Thymus (tissue), 11 donors: ENCODE data around the gene PITX2. TPM values are rescaled to one million over a fixed set of nuclear protein-coding genes. Genes with fewer than 3 reads are reported as not detected.

ENCODE experiments used
- DNase-seq, 9 donors: peaks; one replicate each; pipeline ENCODE4 v3.0.0-alpha.2; 2013; ENCODE audit warnings: low spot score in 9 of 9, low read depth in 6 of 9, missing footprints in 1 of 9
- H3K27ac ChIP-seq, 2 donors: one replicate each; pipeline ENCODE4 v1.5.1; 2013; ENCODE audit warnings: control low read depth in 1 of 2, low read depth in 1 of 2, low read length in 1 of 2, mild to moderate bottlenecking in 1 of 2, moderate library complexity in 1 of 2
- H3K27me3 ChIP-seq, 2 donors: one replicate each; pipeline ENCODE4 v1.5.1; 2013; ENCODE audit warnings: low read length in 1 of 2; ENCODE audit not compliant: control insufficient read depth in 2 of 2, insufficient read depth in 1 of 2
- H3K36me3 ChIP-seq, 2 donors: one replicate each; pipeline ENCODE4 v1.5.1; 2013; ENCODE audit warnings: low read length in 1 of 2, mild to moderate bottlenecking in 1 of 2, moderate library complexity in 1 of 2; ENCODE audit not compliant: control insufficient read depth in 2 of 2, insufficient read depth in 2 of 2
- H3K4me1 ChIP-seq, 2 donors: one replicate each; pipeline ENCODE4 v1.5.1; 2013; ENCODE audit warnings: low read length in 2 of 2; ENCODE audit not compliant: control insufficient read depth in 2 of 2, insufficient read depth in 2 of 2
- H3K4me3 ChIP-seq, 2 donors: one replicate each; pipeline ENCODE4 v1.5.1; 2013; ENCODE audit warnings: low read length in 2 of 2, control low read depth in 1 of 2, mild to moderate bottlenecking in 1 of 2
- H3K9me3 ChIP-seq, 2 donors: one replicate each; pipeline ENCODE4 v1.5.1; 2013; ENCODE audit warnings: low read length in 1 of 2, mild to moderate bottlenecking in 1 of 2; ENCODE audit not compliant: control insufficient read depth in 2 of 2, insufficient read depth in 1 of 2
- WGBS: extraction: QIAGEN DNeasy Blood & Tissue Kit; methylation state at CpG from one replicate; pipeline ENCODE4 v1.1.7; 2013; 5-methylcytosine and 5-hydroxymethylcytosine counted together
- polyA plus RNA-seq: library from polyadenylated mRNA; stranded (reverse); fragments of 200-250 nt; gene quantifications from one replicate; pipeline ENCODE4 v1.2.3, GENCODE V29; 2013
- total RNA-seq: library from RNA; stranded (reverse); fragments of 120-200 nt; gene quantifications from one replicate; pipeline ENCODE4 v1.2.4, GENCODE V29; 2013
- donor health status: healthy.

PITX2 gene
- total and polyA plus RNA-seq, 2 donors, result 0.33 to 0.39 TPM

DNA sequence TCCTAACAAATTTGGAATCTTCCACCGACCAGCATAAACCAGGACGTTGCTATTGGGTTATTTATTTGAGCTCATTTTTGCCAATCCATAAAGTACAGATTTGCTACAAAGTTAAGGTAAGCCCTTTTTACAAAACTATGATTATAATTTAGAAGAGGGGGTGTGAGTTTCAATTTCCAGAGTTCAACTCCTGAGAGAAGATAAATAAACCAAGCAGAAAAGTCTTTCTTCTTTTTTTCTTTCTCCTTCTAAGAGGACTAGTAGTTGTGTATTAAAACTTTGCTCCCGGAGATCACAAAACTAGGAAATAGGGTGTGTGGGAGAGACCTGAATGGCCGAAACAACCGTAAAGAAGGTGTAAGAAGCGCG lies 2.6 kb downstream of the PITX2 start:
- Histone ChIP-seq H3K36me3 (no peaks in the 10 kb centered on the region), H3K9me3 (peaks cover 4 to 31% of the 10 kb centered on the region in 2 donors), H3K4me3 (no peak overlapping the region), H3K27me3 (peaks cover 92 to 100% of the 10 kb centered on the region in 2 donors), H3K4me1 (peaks cover 10 to 25% of the 10 kb centered on the region in 2 donors), H3K27ac (no peak overlapping the region)
- WGBS, result 20% methylated on average over 7 of the region's 7 CpGs
- DNase-seq, result no peak

DNA sequence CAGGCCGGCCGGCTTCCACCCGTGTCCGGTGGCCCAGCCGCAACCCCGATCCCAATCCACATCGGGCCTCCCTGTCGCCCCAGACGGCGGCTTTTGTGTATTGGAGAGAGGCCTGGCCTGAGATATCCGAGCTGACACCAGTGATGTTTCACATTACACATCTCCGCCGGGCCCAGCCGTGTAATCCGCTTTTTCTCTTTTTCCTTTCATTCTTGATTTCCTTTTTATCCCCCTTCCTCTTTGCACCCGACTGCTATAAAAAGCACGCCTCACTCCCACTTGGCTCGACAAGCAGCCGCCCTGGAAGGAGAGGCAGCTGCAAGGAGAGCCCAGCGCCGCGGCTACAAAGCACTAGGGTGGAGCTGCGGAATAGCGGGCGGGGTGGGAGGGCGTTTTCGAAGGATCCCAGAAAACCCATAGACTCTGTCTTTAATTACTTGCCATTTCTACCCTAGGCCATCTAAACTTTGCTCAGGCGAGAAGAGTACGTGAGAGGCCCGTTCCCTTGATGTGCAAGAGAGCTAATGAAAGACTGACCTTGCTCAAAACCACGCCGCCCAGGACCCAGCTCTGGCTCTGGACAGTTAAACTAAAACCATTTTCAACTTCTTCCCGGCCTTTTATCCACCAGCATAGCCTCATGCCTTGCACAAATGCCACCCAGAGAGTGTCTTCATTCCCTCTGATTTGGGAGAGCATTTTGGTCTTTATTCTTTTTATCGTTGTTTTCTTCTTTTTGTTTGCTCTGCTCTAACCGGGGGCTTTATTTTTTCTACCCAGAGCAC lies 3.2 kb downstream of the PITX2 start:
- H3K27me3 ChIP-seq, result peaks cover 92 to 100% of the 10 kb centered on the region in 2 donors
- no peaks in the 10 kb centered on the region for H3K36me3 ChIP-seq
- no peak for DNase-seq
- no peak overlapping the region for H3K27ac ChIP-seq
- peaks cover 4 to 35% of the 10 kb centered on the region in 2 donors for H3K9me3 ChIP-seq
- 13% methylated on average over 35 of the region's 35 CpGs for WGBS
- no peak overlapping the region for H3K4me3 ChIP-seq
- peaks cover 10 to 25% of the 10 kb centered on the region in 2 donors for H3K4me1 ChIP-seq

- Histone ChIP-seq H3K4me3 (no peak overlapping the region), H3K4me1 (peaks cover 10 to 25% of the 10 kb centered on the region in 2 donors)
Measured at GRCh38 chr4:110618581-110619462, 4.1 kb downstream of the PITX2 start.

DNA sequence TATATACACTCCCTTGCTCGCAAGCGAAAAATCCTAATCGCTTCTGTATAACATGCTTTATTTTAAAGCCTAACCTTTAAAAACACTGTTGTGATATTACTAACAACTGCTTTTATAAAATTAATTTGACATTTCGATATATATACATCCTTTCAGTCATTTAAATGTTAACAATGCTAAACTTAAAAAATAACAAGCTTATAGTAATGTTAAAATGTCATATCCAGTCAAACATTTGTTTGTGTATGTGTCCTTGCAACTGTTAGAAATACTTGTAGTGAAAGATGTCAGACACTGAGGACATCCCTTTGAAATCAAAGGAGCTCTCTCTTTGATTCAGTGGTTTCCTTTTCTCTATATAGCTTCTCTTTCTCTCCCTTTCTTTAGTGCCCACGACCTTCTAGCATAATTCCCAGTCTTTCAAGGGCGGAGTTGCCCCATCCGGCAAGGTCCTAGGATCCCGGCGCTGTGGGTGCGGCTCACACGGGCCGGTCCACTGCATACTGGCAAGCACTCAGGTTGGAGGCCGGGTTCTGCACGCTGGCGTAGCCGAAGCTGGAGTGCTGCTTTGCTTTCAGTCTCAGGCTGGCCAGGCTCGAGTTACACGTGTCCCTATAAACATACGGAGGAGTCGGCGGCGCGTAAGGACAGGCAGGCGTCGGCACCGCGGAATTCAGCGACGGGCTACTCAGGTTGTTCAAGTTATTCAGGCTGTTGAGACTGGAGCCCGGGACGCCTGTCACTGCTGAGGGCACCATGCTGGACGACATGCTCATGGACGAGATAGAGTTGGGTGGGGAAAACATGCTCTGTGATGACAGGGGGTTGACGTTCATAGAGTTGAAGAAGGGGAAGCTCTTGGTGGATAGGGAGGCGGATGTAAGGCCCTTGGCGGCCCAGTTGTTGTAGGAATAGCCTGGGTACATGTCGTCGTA lies 5.0 kb downstream of the PITX2 start:
- Histone ChIP-seq H3K27me3 (peaks cover 87 to 100% of the 10 kb centered on the region in 2 donors), H3K4me1 (peaks cover 10 to 22% of the 10 kb centered on the region in 2 donors), H3K27ac (no peak overlapping the region), H3K4me3 (no peak overlapping the region), H3K9me3 (peaks cover 3 to 31% of the 10 kb centered on the region in 2 donors), H3K36me3 (no peaks in the 10 kb centered on the region)
- 9% methylated on average over 38 of the region's 38 CpGs for WGBS
- no peak for DNase-seq

More at GRCh38 chr4:110618581-110619462, 4.1 kb downstream of the PITX2 start:
- DNase-seq, result no peak
- WGBS, result 22% methylated on average over 45 of the region's 45 CpGs
- Histone ChIP-seq H3K27me3 (peaks cover 91 to 100% of the 10 kb centered on the region in 2 donors), H3K9me3 (peaks cover 4 to 35% of the 10 kb centered on the region in 2 donors), H3K27ac (no peak overlapping the region), H3K36me3 (no peaks in the 10 kb centered on the region)

GRCh38 chr4:110617075-110617640 lies 5.7 kb downstream of the PITX2 start:
- 26% methylated on average over 2 of the region's 2 CpGs for WGBS
- no peaks in the 10 kb centered on the region for H3K36me3 ChIP-seq
- no peak overlapping the region for H3K27ac ChIP-seq
- H3K4me3 ChIP-seq, result no peak overlapping the region
- peaks cover 86 to 100% of the 10 kb centered on the region in 2 donors for H3K27me3 ChIP-seq
- peaks cover under 1 to 25% of the 10 kb centered on the region in 2 donors for H3K9me3 ChIP-seq
- no peak for DNase-seq
- H3K4me1 ChIP-seq, result peaks cover 4 to 16% of the 10 kb centered on the region in 2 donors

- Histone ChIP-seq H3K27me3 (peaks cover 86 to 100% of the 10 kb centered on the region in 2 donors), H3K4me3 (no peak overlapping the region), H3K4me1 (peaks cover 3 to 9% of the 10 kb centered on the region in 2 donors), H3K27ac (no peak overlapping the region), H3K9me3 (peaks cover 0 to 20% of the 10 kb centered on the region in 2 donors), H3K36me3 (no peaks in the 10 kb centered on the region)
- WGBS, result 7% methylated on average over 17 of the region's 17 CpGs
- no peak for DNase-seq
Measured at GRCh38 chr4:110616238-110617074, 6.4 kb downstream of the PITX2 start.

GRCh38 chr4:110615353-110616237 lies 7.3 kb downstream of the PITX2 start:
- peaks cover 0 to 16% of the 10 kb centered on the region in 2 donors for H3K9me3 ChIP-seq
- H3K27me3 ChIP-seq, result peaks cover 86 to 100% of the 10 kb centered on the region in 2 donors
- 8% methylated on average over 38 of the region's 38 CpGs for WGBS
- no peak overlapping the region for H3K27ac ChIP-seq
- H3K4me3 ChIP-seq, result no peak overlapping the region
- H3K36me3 ChIP-seq, result no peaks in the 10 kb centered on the region
- peaks cover 0 to under 1% of the 10 kb centered on the region in 2 donors for H3K4me1 ChIP-seq
- DNase-seq, result no peak
